GM21717 (cell line): ENCODE measurements around the gene CIT.
A peak's percentile ranks its signal among the peaks of the same experiment; 100 is the strongest.
"Not testable (repeated sequence)": the region's sequence is repeated elsewhere in the genome, so short reads cannot be mapped to it uniquely, and the experiment has no call there.

Experiments used
- ATAC-seq: cut with Tn5 transposase; IDR thresholded peaks from one replicate; pipeline ENCODE4 v1.9.1; 2021; ENCODE audit warnings: mild to moderate bottlenecking, moderate library complexity; ENCODE audit not compliant: unreplicated experiment

The CIT gene, protein sequence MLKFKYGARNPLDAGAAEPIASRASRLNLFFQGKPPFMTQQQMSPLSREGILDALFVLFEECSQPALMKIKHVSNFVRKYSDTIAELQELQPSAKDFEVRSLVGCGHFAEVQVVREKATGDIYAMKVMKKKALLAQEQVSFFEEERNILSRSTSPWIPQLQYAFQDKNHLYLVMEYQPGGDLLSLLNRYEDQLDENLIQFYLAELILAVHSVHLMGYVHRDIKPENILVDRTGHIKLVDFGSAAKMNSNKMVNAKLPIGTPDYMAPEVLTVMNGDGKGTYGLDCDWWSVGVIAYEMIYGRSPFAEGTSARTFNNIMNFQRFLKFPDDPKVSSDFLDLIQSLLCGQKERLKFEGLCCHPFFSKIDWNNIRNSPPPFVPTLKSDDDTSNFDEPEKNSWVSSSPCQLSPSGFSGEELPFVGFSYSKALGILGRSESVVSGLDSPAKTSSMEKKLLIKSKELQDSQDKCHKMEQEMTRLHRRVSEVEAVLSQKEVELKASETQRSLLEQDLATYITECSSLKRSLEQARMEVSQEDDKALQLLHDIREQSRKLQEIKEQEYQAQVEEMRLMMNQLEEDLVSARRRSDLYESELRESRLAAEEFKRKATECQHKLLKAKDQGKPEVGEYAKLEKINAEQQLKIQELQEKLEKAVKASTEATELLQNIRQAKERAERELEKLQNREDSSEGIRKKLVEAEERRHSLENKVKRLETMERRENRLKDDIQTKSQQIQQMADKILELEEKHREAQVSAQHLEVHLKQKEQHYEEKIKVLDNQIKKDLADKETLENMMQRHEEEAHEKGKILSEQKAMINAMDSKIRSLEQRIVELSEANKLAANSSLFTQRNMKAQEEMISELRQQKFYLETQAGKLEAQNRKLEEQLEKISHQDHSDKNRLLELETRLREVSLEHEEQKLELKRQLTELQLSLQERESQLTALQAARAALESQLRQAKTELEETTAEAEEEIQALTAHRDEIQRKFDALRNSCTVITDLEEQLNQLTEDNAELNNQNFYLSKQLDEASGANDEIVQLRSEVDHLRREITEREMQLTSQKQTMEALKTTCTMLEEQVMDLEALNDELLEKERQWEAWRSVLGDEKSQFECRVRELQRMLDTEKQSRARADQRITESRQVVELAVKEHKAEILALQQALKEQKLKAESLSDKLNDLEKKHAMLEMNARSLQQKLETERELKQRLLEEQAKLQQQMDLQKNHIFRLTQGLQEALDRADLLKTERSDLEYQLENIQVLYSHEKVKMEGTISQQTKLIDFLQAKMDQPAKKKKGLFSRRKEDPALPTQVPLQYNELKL (N-terminal part only)

DNA sequence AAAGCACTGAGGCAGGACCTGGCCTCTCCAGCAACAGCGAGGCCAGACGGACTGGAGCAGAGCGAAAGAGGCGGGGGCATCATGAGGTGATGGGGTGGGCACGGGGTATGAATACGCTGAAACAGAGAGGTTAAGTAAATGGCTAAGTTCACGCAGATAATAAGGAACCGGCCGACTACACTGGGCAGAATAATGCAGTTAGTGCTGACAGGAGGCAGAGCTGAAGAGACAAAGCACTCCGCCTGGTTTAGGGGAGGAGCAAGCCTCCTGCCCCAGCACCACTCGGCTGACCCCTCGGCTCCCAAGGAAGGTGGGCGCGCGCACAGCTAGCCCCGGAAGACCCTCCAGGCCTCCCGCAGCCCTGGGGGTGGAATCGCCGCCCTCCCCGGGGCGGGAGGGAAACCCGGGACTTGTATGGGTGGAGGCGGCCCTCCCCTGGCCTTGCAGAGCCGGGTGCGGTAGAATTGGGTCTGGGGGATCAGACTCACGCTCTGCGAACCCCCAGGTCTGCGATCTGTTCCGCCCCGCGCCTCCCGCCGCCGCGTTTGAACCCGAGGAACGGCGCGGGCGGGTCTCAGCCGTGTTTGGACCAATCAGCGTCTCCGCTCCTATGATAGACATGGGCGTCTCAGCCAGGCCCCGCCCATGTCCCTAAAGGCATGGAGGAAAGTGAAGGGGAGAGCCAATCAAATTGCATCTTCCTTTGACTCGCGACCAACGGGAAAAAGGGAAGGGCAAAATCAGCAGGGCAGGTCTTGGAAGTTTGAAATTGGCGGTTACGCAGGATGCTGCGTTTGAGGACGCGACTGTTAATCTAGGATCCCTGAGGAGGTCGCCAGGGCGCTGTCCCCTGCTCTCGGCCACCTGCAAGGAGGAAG is at the start of gene CIT:
Gene CIT (minus strand): TSS at position 560 of the 878 bp plus-strand sequence. CDS start 1,152 bp downstream, outside the sequence.
- peak; percentile 99 for ATAC-seq

DNA sequence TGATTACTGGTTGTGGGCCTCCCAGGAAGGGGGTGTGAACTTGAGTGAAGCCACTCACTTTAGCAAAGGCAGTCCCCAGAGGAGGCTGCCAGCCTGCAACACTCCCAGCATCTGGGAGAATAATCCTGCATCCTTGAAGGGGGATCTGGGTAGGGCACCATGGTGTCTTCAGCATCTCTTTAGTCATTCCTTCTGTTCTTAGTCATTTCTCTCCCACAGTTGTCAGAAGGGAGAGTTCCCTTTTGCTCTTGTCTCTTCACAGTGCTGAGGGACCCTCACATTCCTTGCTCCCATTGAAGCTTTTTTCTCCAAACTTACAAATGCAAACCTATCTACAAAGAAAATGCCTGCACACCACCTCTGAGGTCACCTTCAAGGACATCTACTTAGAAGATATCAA is 48.1 kb upstream of the CIT start:
- ATAC-seq, result no peak

DNA sequence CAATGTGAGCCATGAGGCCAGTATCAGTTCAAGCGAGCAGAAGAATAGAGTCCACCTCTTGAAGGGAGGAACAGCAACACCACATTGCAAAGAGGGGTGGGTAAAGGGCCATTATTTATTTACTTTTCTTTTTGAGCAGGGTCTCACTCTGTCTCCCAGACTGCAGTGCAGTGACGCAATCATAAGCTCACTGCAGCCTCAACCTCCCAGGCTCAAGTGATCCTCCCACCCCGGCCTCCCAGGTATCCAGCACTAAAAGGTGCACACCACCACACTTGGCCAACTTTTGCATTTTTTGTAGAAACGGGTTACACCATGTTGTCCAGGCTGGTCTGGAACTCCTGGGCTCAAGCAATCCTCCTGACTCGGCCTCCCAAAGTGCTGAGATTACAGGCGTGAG is 42.9 kb upstream of the CIT start:
- ATAC-seq, result no peak

DNA sequence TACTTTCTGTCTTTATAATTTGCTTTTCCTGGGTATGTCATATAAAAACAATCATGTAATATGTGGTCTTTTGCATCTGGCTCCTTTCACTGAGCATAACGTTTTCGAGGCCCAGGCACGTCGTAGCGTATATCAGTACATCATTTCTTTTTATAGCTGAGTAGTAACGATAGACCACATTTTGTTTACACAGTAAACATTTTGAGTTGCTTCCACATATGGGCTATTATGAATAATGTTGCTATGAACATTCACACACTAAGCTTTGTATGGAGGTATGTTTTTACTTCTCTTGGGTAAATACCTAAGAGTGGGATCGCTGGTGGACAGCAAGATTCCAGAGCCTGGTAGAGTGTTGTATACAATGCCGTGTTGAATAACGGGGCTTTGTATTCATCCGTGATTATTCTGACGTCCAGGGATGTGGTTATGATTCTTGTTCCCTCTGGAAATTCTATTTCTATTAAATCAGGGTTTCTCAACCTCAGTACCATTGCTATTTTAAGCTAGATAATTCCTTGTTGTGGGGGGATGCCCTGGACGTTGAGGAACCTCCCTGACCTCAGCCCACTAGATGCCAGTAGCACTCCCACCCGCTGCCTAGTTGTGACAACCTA is 38.9 kb upstream of the CIT start:
- ATAC-seq, result no peak

DNA sequence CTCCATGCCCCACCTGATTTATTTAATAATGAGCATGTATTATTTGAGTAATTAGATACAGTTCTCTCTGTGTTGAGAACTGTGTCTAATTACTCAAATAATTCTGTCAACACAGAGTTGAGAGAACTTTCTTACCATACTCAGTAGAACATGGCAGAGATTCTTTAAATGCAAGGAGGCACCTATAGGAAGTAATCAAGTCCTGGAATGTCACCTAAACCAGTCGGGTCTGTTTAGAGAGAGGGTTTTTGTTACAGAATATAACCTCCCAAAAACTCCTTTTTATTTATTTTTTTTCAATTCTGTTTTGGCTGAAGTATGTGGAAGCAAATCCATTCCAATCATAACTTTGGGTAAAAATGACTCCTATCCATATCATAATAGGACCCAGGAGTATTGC is 37.5 kb upstream of the CIT start:
- ATAC-seq, result no peak

DNA sequence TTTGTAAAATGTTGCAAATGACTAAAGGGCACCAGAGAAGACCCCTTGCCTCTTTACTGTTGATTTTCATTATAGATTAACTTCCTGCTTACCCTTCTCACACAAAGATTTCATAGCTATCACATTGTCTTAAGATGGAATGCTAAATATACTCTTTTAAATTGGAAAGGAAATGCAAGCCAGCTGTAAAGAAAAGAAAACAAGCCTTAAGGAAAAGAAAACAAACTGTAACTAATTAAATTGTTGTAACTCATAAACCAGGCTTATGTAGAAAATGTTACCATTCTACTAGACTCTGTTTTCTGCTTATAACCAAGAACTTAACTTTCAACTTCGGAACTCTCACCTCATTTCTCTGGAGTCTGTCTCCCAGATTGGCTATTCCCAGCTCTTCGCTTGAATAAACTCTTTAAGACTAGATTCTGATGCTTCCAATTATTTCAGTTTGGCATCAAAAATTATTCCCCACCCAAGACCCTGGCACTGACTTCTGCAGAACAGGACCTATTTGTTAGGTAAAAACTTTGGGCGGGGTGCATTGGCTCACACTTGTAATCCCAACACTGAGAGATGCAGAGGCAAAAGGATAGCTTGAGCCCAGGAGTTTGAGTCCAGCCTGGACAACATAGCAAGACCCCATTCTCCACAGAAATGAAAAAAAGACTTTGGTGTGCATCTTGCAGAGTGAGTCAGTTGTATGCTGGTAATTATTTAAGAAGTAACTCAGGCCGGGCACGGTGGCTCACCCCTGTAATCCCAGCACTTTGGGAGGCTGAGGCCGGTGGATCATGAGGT is 36.6 kb upstream of the CIT start:
- ATAC-seq, result no peak

DNA sequence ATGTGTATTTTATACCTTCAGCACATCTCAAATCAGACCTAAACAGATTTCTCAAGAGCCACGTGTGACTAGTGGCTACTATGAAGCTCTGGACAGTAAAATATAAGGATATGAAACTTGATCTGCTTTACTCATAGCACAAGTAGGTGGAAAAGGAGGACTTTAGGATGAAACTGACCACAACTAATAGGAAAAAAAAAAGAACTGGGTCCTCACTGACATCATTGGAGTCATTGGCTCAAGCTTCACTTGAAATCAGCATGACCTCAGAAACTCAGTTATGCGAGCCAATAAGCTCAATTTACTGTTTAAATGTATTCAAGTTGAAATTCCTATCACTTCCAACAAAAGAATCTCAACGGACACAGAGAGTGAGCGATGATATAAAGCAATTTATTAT is 34.1 kb upstream of the CIT start:
- no peak for ATAC-seq

DNA sequence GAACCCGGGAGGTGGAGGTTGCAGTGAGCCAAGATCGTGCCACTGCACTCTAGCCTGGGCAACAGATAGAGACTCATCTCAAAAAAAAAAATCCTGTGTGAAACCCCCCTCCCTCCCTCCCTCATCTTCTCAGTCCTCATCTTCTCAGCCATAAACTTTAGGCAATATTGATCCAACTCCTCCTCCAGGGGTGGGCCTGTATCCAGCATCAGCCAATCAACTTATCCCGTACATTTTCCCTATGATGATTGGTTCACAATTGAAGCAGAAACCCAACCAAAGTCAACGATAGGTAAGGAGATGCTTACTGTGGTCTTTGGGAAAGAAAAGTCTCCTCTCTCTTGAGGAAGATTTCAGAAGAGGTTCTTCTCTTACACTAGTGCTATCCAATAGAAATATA is 33.5 kb upstream of the CIT start:
- ATAC-seq, result no peak

DNA sequence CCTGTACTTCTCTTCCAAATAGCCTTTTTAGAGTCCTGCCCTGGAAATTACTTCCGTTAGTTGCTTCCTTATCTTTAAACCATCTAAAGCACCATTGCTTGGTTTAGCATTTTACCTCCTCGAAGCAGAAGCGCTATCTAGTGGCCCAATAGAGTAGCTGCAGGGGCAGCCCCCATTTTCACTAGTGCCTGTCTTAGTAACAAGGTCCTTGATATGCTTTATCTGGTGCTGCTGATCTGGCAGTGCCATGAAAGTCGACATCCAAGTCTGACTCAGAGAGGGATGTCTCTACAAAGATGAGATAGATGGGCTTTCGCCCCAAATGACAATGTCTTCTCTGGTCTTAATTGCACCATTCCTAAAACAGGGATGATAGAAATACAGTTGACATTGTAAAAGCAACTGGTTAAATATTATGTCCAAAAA is 25.0 kb upstream of the CIT start:
- peak; percentile 77 for ATAC-seq

DNA sequence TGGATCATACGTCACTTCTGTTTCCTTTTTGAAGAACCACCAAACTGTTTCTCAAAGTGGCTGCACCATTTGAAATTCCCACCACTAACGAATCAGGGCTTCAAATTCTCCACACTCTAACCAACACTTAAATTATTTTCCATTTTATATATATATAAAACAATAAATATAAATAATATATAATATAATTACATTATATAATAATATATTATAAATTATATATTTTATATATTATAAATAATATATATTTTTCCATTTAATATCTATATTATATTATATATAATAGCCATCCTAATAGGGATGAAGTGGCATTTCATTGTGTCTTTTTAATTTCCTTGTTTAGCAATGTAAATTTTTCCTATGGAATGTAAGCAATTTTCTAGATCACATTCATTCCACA is 24.6 kb upstream of the CIT start:
- ATAC-seq, result no peak

DNA sequence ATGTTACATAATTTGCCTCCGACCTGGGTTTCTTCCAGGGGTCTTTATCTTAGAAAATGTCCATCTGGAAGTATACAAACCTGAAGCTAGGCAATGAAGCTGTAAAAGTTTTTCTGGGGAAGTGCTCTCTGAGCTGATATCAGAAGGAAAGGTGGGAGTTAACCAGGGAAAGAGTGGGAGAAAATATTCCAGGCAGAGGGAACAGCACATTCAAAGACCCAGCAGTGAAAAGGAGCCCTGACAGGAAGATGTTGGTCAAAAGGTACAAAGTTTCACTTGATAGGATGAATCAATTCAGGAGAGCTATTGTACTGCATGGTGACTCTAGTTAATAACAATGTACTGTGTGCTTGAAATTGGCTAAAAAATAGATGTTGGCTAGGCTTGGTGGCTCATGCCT is 17.8 kb upstream of the CIT start:
- ATAC-seq, result no peak

DNA sequence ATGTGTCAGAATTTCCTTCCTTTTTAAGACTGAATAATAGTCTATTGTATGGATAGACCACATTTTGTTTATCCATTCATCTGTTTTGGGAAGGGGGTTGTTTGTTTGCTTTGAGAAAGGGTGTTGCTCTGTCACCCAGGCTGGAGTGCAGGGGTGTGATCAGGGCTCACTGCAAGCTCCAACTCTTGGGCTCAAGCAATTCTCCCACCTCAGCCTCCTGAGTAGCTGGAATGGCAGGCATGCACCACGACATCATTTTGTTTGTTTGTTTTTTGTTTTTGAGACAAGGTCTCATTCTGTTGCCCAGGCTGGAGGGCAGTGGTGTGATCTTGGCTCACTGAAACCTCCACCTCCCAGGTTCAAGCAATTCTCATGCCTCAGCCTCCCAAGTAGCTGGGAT is 15.5 kb upstream of the CIT start:
- not testable (repeated sequence) for ATAC-seq

DNA sequence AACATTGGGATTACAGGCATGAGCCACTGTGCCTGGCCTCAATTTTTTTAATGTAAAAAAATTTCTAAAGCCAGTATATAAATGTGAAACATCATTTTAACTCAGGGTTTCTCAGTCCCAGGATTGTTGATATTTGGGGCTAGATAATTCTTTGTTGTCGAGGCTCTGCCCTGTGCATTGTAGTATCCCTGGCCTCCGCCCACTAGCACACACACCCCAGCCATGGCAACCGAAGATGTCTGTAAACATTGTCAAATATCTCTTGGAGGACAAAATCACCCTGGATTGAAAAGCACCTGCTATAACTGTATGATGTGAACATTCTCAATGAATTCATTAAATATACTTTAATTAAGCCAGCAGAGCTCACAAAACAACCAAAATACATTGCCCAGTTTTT is 8.4 kb upstream of the CIT start:
- no peak for ATAC-seq

DNA sequence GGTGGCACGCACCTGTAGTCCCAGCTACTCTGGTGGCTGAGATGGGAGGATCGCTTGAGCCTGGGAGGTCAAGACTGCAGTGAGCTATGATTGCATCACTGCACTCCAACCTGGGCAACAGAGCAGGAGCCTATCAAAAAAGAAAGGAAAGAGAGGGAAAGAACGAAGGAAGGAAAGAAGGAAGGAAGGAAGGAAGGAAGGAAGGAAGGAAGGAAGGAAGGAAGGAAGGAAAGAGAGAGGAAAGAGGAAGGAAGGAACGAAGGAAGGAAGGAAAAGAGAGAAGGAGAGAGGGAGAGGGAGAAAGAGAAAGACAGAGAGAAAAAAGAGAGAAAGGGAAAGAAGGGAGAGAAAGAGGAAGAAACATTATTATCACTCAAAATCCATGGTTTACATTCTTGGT is 6.7 kb upstream of the CIT start:
- ATAC-seq, result not testable (repeated sequence)

DNA sequence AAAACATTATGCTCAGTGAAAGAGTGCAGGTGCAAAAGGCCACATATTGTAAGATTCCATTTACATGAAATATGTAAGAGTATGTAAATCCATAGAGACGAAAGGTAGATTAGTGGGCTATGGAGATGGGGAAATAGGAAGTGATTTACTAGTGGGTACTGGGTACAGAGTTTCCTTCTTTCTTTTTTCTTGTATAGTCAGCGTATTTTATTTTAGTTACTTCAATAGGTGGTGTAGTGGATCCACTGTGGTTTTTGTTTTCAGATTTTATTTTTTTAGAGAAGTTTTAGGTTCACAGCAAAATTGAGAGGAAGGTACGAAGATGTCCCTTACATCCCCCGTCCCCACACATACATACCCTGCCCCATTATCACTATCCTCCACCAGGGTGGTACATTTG is 6.1 kb upstream of the CIT start:
- ATAC-seq, result no peak

DNA sequence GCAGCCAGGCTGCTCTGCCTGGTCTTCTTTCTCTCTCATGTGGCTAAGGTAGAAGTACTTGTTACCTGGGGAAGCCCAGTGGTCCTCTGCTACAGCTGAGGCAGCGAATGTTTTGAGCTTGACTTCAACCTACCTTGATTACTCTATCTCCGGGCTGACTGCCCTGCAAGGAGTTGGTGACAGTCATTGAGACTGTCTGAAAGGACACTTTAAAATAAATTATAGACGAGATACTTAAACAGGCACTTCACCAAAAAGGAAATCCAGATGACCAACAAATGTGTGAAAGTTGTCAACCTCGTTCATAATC is 474 bp upstream of the CIT start:
- ATAC-seq, result no peak

DNA sequence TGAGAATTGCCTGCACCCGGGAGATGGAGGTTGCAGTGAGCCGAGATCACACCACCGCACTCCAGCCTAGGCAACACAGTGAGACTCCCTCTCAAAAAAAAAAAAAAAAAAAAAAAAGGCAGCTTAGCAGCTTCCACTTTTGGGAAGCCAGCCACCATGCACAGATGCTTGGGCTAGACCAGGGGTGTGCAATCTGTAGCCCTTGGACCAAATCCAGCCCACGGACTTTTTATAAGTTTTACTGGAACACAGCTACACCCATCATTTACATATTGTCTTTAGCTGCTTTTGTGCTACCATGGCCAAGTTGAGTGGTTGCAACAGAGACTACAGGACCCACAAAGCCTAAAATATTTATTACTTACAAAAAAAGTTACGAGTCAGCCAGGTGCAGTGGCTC is 6.7 kb downstream of the CIT start:
- no peak for ATAC-seq

DNA sequence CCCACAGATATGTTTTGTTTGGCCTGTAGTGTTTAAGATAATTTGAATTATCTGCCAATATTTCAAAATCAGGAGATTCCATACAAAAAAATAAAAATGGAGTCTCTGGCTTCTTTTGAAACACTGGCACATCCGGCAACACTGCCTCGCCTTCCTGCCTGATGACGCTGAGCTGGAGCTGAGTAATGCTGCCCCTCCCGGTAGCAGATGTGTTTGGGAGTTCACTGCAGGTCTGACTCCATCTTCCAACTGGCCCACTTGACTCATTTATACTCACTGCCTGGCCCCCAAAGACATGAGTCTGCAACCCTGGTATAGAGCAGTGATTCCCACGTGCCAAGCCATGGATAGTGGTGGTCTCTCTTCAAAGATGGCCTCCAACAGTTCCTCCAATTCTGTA is 7.4 kb downstream of the CIT start:
- ATAC-seq, result no peak

DNA sequence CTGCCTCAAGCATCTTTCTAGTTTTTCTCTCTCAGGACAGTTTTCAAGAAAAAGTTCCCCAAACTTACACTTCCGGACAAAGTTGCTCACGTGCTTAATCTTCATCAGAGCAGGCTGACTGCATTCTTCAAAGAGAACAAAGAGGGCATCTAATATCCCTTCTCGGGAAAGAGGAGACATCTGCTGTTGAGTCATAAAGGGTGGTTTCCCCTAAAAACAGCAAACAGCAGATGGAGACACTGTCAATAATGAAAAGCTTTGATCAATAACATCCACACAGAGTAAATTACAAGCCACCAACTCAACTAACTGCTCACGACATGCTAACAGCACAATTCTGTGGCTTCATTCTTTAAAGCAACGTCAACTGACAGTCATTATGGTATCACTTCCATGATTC is 8.1 kb downstream of the CIT start:
- ATAC-seq, result no peak
